Stimulated activated CD4-positive, alpha-beta T cell treated with anti-CD3 and anti-CD28 coated beads, Interleukin-15, amount 100 ng/mL, for 24 hours (primary cell): ENCODE results near the gene APLP2.
"Not testable (repeated sequence)": the region's sequence is repeated elsewhere in the genome, so short reads cannot be mapped to it uniquely, and the experiment has no call there.

Experiments used
- DNase-seq: peaks from one replicate; pipeline ENCODE4 v3.0.0-alpha.2; 2020

Gene APLP2

GRCh38 chr11:130151196-130151595 lies 81.5 kb downstream of the APLP2 start:
- no peak for DNase-seq

- DNase-seq = no peak
Observed at GRCh38 chr11:130156108-130157022, 86.7 kb downstream of the APLP2 start.

GRCh38 chr11:130157101-130157500 lies 87.4 kb downstream of the APLP2 start:
- DNase-seq = no peak

- no peak for DNase-seq
Observed at GRCh38 chr11:130157840-130158239, 88.1 kb downstream of the APLP2 start.

- no peak for DNase-seq
Observed at GRCh38 chr11:130159139-130159538, 89.4 kb downstream of the APLP2 start.

- DNase-seq = peak; percentile 30
Observed at GRCh38 chr11:130159657-130160497, 90.2 kb downstream of the APLP2 start, which contains the start of gene ST14. ST14 (plus strand) TSS chr11:130159782; CDS start chr11:130159980, 198 bp downstream.

GRCh38 chr11:130160498-130161155 lies 90.9 kb downstream of the APLP2 start:
- no peak for DNase-seq

- DNase-seq = no peak
Observed at GRCh38 chr11:130161441-130162145, 91.9 kb downstream of the APLP2 start.

GRCh38 chr11:130162733-130163132 lies 93.0 kb downstream of the APLP2 start:
- DNase-seq = peak; percentile 37

GRCh38 chr11:130163346-130164220 lies 93.9 kb downstream of the APLP2 start:
- no peak for DNase-seq

- no peak for DNase-seq
Observed at GRCh38 chr11:130164221-130164570, 94.5 kb downstream of the APLP2 start.

GRCh38 chr11:130165601-130166456 lies 96.1 kb downstream of the APLP2 start:
- no peak for DNase-seq

- DNase-seq = no peak
Observed at GRCh38 chr11:130166457-130166784, 96.7 kb downstream of the APLP2 start.

GRCh38 chr11:130167146-130167545 lies 97.5 kb downstream of the APLP2 start:
- DNase-seq = no peak

- no peak for DNase-seq
Observed at GRCh38 chr11:130168105-130168504, 98.4 kb downstream of the APLP2 start.

- DNase-seq = no peak
Observed at GRCh38 chr11:130170345-130170744, 100.7 kb downstream of the APLP2 start.

- no peak for DNase-seq
Observed at GRCh38 chr11:130171534-130171933, 101.8 kb downstream of the APLP2 start.

- DNase-seq = not testable (repeated sequence)
Observed at GRCh38 chr11:130172001-130172400, 102.3 kb downstream of the APLP2 start.

- DNase-seq = no peak
Observed at GRCh38 chr11:130174642-130175041, 104.9 kb downstream of the APLP2 start.

GRCh38 chr11:130175898-130176297 lies 106.2 kb downstream of the APLP2 start:
- DNase-seq = no peak

- no peak for DNase-seq
Observed at GRCh38 chr11:130177782-130178181, 108.1 kb downstream of the APLP2 start.
